WTC11 (cell line): ENCODE results near the gene ITGAV. TPM values are rescaled to one million over a fixed set of nuclear protein-coding genes. Genes with fewer than 3 reads are reported as not detected.

Experiments used
- ATAC-seq: fragments of 200-7000 bp; cut with Tn5 transposase; 2 replicates; pipeline ENCODE4 v1.10.0; 2021; ENCODE audit warnings: mild to moderate bottlenecking, moderate library complexity
- CTCF ChIA-PET: fragments of 300-600 bp; sonication (Branson Sonifier 250); formaldehyde crosslinking; loops from one replicate; lab custom pipeline; 2021; ENCODE audit warnings: antibody characterized with exemption; lab: Charles Lee
- POLR2A ChIA-PET: fragments of 350-600 bp; sonication (Branson Sonifier 250); formaldehyde crosslinking; loops from one replicate; lab custom pipeline; 2021; ENCODE audit warnings: antibody characterized with exemption; lab: Charles Lee
- DNase-seq: peaks from one replicate; pipeline ENCODE4 v3.0.0; 2021; ENCODE audit warnings: low spot score
- H3K27ac Mint-ChIP-seq: 2 replicates; pipeline ENCODE4 v1.8.0; 2021; ENCODE audit warnings: mixed read lengths
- H3K27me3 Mint-ChIP-seq: 2 replicates; pipeline ENCODE4 v1.8.0; 2021; ENCODE audit warnings: low read depth, mild to moderate bottlenecking, moderate library complexity, mixed read lengths
- H3K36me3 Mint-ChIP-seq: 2 replicates; pipeline ENCODE4 v1.8.0; 2021; ENCODE audit warnings: mixed read lengths
- H3K4me1 Mint-ChIP-seq: 2 replicates; pipeline ENCODE4 v1.8.0; 2022; ENCODE audit warnings: mixed read lengths
- H3K4me3 Mint-ChIP-seq: 2 replicates; pipeline ENCODE4 v1.8.0; 2021; ENCODE audit warnings: mild to moderate bottlenecking, moderate library complexity, mixed read lengths
- H3K9me3 Mint-ChIP-seq: 2 replicates; pipeline ENCODE4 v1.8.0; 2021; ENCODE audit warnings: mixed read lengths
- ATF1 ChIP-seq: sonication (generic); formaldehyde crosslinking; IDR thresholded peaks from 2 replicates; pipeline ENCODE4 v1.8.1; 2023; ENCODE audit warnings: mild to moderate bottlenecking, moderate library complexity, missing genetic modification reagents
- ETV6 ChIP-seq: sonication (generic); formaldehyde crosslinking; IDR thresholded peaks from 2 replicates; pipeline ENCODE4 v1.8.1; 2022; ENCODE audit warnings: mild to moderate bottlenecking, missing genetic modification reagents
- FOXJ3 ChIP-seq: sonication (generic); formaldehyde crosslinking; IDR thresholded peaks from 2 replicates; pipeline ENCODE4 v1.9.0; 2021; ENCODE audit warnings: missing genetic modification reagents, mild to moderate bottlenecking, borderline replicate concordance
- FOXK1 ChIP-seq: sonication (generic); formaldehyde crosslinking; IDR thresholded peaks from 2 replicates; pipeline ENCODE4 v1.8.0; 2022; ENCODE audit warnings: mild to moderate bottlenecking, moderate library complexity, missing genetic modification reagents
- HMGA2 ChIP-seq: fragments of 250-450 bp; sonication (Bioruptor Pico); IDR thresholded peaks from 2 replicates; pipeline ENCODE4 v1.4.0; 2021; ENCODE audit warnings: mild to moderate bottlenecking, moderate library complexity
- JAZF1 ChIP-seq: fragments of 250-450 bp; sonication (Bioruptor Pico); IDR thresholded peaks from 2 replicates; pipeline ENCODE4 v1.9.0; 2021; ENCODE audit warnings: moderate library complexity, mild to moderate bottlenecking, inconsistent platforms
- NFYB ChIP-seq: sonication (generic); formaldehyde crosslinking; conservative IDR thresholded peaks from 2 replicates; pipeline ENCODE4 v1.8.0; 2022; ENCODE audit warnings: low read depth, missing genetic modification reagents
- ZBTB21 ChIP-seq: sonication (generic); formaldehyde crosslinking; IDR thresholded peaks from 2 replicates; pipeline ENCODE4 v1.8.1; 2023; ENCODE audit warnings: mild to moderate bottlenecking, missing genetic modification reagents, borderline replicate concordance
- ZNF219 ChIP-seq: sonication (generic); formaldehyde crosslinking; IDR thresholded peaks from 2 replicates; pipeline ENCODE4 v1.8.0; 2023; ENCODE audit warnings: missing genetic modification reagents, mild to moderate bottlenecking, borderline replicate concordance
- ZNF396 ChIP-seq: fragments of 250-450 bp; sonication (Bioruptor Pico); IDR thresholded peaks from 2 replicates; pipeline ENCODE4 v1.8.0; 2021; ENCODE audit warnings: mild to moderate bottlenecking, moderate library complexity, borderline replicate concordance
- total RNA-seq: library from RNA; stranded (reverse); gene quantifications from 3 replicates; pipeline ENCODE4 v1.2.3, GENCODE V29; 2021
- TF ChIP-seq, protein P1 (sequence below): sonication (generic); formaldehyde crosslinking; IDR thresholded peaks from 2 replicates; pipeline ENCODE4 v1.8.0; 2022; ENCODE audit warnings: missing genetic modification reagents
- TF ChIP-seq, protein P2 (sequence below): sonication (generic); formaldehyde crosslinking; IDR thresholded peaks from 2 replicates; pipeline ENCODE4 v1.8.1; 2023; ENCODE audit warnings: mild to moderate bottlenecking, missing genetic modification reagents
- TF ChIP-seq, protein P3 (sequence below): fragments of 250-450 bp; sonication (Bioruptor Pico); IDR thresholded peaks from 2 replicates; pipeline ENCODE4 v1.9.0; 2021; ENCODE audit warnings: mild to moderate bottlenecking, borderline replicate concordance
- TF ChIP-seq, protein P4 (sequence below): fragments of 250-450 bp; sonication (Bioruptor Pico); IDR thresholded peaks from 2 replicates; pipeline ENCODE4 v1.9.0; 2021; ENCODE audit warnings: mild to moderate bottlenecking
- TF ChIP-seq, protein P5 (sequence below): sonication (generic); formaldehyde crosslinking; IDR thresholded peaks from 2 replicates; pipeline ENCODE4 v1.8.0; 2022; ENCODE audit warnings: mild to moderate bottlenecking, missing genetic modification reagents
- TF ChIP-seq, protein P6 (sequence below): sonication (generic); formaldehyde crosslinking; IDR thresholded peaks from 2 replicates; pipeline ENCODE4 v1.8.1; 2022; ENCODE audit warnings: low read depth, mild to moderate bottlenecking, moderate library complexity, missing genetic modification reagents, borderline replicate concordance
- TF ChIP-seq, protein P7 (sequence below): sonication (generic); formaldehyde crosslinking; conservative IDR thresholded peaks from 2 replicates; pipeline ENCODE4 v1.8.1; 2022; ENCODE audit warnings: mild to moderate bottlenecking, missing genetic modification reagents
- TF ChIP-seq, protein P8 (sequence below): sonication (generic); formaldehyde crosslinking; IDR thresholded peaks from 2 replicates; pipeline ENCODE4 v1.8.1; 2022; ENCODE audit warnings: mild to moderate bottlenecking, missing genetic modification reagents, moderate library complexity, borderline replicate concordance
- TF ChIP-seq, protein P9 (sequence below): sonication (generic); formaldehyde crosslinking; IDR thresholded peaks from 2 replicates; pipeline ENCODE4 v1.8.1; 2022; ENCODE audit warnings: missing genetic modification reagents, borderline replicate concordance

ITGAV gene
- total RNA-seq, 1 experiment from 2014 or later: 30.0 TPM

DNA sequence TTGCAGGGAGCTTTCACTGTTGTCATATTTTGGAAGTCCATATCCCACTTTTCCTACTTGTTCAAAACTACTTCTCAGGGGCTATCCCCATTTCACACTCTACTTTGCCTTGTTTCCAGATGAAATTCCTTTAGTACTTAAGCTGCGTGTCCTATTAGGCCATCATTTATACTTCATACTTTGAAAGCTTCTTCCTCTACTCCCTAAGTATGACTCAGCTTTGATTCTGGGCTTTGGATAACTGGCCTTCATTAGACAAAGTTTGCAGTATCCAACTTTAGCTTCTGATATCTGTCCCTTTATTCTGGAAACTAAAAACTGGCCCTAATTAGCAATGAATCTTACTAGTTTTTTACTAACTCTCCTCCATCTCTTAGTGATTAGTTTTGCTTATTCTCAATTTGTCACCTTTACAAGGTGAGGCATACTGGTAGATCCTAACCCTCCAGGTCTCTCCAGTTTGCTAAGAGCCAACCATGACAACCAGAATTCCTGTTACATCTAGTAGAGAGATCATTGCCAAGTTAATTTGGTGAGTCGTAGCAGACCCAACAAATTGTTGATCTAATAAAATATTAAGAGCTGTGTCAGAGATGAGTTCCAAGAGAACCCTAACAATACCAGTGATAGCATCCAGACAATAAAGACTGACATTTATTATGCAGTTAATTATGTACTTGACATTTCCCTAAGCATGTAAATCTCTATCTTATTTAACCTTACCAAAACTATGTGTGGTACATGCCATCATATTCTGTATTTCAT, 31.2 kb upstream of the ITGAV start (continued):
- TF ChIP-seq, protein P1, sequence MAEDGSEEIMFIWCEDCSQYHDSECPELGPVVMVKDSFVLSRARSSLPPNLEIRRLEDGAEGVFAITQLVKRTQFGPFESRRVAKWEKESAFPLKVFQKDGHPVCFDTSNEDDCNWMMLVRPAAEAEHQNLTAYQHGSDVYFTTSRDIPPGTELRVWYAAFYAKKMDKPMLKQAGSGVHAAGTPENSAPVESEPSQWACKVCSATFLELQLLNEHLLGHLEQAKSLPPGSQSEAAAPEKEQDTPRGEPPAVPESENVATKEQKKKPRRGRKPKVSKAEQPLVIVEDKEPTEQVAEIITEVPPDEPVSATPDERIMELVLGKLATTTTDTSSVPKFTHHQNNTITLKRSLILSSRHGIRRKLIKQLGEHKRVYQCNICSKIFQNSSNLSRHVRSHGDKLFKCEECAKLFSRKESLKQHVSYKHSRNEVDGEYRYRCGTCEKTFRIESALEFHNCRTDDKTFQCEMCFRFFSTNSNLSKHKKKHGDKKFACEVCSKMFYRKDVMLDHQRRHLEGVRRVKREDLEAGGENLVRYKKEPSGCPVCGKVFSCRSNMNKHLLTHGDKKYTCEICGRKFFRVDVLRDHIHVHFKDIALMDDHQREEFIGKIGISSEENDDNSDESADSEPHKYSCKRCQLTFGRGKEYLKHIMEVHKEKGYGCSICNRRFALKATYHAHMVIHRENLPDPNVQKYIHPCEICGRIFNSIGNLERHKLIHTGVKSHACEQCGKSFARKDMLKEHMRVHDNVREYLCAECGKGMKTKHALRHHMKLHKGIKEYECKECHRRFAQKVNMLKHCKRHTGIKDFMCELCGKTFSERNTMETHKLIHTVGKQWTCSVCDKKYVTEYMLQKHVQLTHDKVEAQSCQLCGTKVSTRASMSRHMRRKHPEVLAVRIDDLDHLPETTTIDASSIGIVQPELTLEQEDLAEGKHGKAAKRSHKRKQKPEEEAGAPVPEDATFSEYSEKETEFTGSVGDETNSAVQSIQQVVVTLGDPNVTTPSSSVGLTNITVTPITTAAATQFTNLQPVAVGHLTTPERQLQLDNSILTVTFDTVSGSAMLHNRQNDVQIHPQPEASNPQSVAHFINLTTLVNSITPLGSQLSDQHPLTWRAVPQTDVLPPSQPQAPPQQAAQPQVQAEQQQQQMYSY (CRISPR knock-in tag): no peak
- TF ChIP-seq, protein P2, sequence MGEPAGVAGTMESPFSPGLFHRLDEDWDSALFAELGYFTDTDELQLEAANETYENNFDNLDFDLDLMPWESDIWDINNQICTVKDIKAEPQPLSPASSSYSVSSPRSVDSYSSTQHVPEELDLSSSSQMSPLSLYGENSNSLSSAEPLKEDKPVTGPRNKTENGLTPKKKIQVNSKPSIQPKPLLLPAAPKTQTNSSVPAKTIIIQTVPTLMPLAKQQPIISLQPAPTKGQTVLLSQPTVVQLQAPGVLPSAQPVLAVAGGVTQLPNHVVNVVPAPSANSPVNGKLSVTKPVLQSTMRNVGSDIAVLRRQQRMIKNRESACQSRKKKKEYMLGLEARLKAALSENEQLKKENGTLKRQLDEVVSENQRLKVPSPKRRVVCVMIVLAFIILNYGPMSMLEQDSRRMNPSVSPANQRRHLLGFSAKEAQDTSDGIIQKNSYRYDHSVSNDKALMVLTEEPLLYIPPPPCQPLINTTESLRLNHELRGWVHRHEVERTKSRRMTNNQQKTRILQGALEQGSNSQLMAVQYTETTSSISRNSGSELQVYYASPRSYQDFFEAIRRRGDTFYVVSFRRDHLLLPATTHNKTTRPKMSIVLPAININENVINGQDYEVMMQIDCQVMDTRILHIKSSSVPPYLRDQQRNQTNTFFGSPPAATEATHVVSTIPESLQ (CRISPR knock-in tag): no peak
- TF ChIP-seq, protein P3, sequence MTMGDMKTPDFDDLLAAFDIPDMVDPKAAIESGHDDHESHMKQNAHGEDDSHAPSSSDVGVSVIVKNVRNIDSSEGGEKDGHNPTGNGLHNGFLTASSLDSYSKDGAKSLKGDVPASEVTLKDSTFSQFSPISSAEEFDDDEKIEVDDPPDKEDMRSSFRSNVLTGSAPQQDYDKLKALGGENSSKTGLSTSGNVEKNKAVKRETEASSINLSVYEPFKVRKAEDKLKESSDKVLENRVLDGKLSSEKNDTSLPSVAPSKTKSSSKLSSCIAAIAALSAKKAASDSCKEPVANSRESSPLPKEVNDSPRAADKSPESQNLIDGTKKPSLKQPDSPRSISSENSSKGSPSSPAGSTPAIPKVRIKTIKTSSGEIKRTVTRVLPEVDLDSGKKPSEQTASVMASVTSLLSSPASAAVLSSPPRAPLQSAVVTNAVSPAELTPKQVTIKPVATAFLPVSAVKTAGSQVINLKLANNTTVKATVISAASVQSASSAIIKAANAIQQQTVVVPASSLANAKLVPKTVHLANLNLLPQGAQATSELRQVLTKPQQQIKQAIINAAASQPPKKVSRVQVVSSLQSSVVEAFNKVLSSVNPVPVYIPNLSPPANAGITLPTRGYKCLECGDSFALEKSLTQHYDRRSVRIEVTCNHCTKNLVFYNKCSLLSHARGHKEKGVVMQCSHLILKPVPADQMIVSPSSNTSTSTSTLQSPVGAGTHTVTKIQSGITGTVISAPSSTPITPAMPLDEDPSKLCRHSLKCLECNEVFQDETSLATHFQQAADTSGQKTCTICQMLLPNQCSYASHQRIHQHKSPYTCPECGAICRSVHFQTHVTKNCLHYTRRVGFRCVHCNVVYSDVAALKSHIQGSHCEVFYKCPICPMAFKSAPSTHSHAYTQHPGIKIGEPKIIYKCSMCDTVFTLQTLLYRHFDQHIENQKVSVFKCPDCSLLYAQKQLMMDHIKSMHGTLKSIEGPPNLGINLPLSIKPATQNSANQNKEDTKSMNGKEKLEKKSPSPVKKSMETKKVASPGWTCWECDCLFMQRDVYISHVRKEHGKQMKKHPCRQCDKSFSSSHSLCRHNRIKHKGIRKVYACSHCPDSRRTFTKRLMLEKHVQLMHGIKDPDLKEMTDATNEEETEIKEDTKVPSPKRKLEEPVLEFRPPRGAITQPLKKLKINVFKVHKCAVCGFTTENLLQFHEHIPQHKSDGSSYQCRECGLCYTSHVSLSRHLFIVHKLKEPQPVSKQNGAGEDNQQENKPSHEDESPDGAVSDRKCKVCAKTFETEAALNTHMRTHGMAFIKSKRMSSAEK (CRISPR knock-in tag): no peak
- TF ChIP-seq, protein P4, sequence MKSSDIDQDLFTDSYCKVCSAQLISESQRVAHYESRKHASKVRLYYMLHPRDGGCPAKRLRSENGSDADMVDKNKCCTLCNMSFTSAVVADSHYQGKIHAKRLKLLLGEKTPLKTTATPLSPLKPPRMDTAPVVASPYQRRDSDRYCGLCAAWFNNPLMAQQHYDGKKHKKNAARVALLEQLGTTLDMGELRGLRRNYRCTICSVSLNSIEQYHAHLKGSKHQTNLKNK (CRISPR knock-in tag): no peak
- TF ChIP-seq, protein P5, sequence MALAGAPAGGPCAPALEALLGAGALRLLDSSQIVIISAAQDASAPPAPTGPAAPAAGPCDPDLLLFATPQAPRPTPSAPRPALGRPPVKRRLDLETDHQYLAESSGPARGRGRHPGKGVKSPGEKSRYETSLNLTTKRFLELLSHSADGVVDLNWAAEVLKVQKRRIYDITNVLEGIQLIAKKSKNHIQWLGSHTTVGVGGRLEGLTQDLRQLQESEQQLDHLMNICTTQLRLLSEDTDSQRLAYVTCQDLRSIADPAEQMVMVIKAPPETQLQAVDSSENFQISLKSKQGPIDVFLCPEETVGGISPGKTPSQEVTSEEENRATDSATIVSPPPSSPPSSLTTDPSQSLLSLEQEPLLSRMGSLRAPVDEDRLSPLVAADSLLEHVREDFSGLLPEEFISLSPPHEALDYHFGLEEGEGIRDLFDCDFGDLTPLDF (CRISPR knock-in tag): no peak
- TF ChIP-seq JAZF1: no peak
- TF ChIP-seq, protein P6, sequence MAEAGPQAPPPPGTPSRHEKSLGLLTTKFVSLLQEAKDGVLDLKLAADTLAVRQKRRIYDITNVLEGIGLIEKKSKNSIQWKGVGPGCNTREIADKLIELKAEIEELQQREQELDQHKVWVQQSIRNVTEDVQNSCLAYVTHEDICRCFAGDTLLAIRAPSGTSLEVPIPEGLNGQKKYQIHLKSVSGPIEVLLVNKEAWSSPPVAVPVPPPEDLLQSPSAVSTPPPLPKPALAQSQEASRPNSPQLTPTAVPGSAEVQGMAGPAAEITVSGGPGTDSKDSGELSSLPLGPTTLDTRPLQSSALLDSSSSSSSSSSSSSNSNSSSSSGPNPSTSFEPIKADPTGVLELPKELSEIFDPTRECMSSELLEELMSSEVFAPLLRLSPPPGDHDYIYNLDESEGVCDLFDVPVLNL: no peak
- TF ChIP-seq ATF1 (CRISPR knock-in tag): no peak
- TF ChIP-seq, protein P7, sequence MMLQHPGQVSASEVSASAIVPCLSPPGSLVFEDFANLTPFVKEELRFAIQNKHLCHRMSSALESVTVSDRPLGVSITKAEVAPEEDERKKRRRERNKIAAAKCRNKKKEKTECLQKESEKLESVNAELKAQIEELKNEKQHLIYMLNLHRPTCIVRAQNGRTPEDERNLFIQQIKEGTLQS: no peak
- no peak for TF ChIP-seq HMGA2 (CRISPR knock-in tag)
- TF ChIP-seq, all 79 proteins: peak for 0

DNA sequence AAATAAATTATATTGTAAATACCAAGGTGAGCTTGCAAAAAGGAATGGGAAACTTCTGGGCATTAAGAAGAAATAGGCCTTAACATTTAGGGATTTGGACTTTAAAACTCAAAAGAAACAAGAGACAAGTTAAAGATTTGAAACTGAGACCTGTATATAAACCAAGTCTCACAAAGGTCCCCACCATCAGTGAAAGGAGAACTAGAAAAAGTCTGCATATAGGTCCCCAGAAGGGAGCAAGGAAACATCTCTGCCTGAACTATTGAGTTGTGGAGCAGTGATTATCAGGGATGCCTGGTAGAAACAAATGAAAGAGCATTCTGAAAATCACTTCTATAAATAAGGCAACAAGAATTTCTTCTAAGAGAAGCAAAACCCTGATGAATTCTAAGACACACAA, 30.5 kb upstream of the ITGAV start:
- no peak overlapping the region for H3K4me3 Mint-ChIP-seq
- H3K27me3 Mint-ChIP-seq: no peaks in the 10 kb centered on the region
- H3K4me1 Mint-ChIP-seq: peaks cover 11% of the 10 kb centered on the region
- H3K27ac Mint-ChIP-seq: no peak overlapping the region
- no peak for DNase-seq
- H3K9me3 Mint-ChIP-seq: peaks cover 8% of the 10 kb centered on the region
- ChIA-PET CTCF (no interaction called here), POLR2A (interaction anchor here (0.6 kb wide), 1 partner anchor 298 kb away, joined by 3 read pairs; no protein-coding TSS in a partner anchor)
- H3K36me3 Mint-ChIP-seq: peaks cover 5% of the 10 kb centered on the region; the same call in 1 of the 2 replicates
- no peak for ATAC-seq
- no peak for TF ChIP-seq ZNF219 (CRISPR knock-in tag)
- TF ChIP-seq FOXJ3 (CRISPR knock-in tag): no peak
- no peak for TF ChIP-seq ETV6 (CRISPR knock-in tag)
- TF ChIP-seq, protein P8, sequence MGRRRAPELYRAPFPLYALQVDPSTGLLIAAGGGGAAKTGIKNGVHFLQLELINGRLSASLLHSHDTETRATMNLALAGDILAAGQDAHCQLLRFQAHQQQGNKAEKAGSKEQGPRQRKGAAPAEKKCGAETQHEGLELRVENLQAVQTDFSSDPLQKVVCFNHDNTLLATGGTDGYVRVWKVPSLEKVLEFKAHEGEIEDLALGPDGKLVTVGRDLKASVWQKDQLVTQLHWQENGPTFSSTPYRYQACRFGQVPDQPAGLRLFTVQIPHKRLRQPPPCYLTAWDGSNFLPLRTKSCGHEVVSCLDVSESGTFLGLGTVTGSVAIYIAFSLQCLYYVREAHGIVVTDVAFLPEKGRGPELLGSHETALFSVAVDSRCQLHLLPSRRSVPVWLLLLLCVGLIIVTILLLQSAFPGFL (CRISPR knock-in tag): no peak
- no peak for TF ChIP-seq ZBTB21
- no peak for TF ChIP-seq ZNF396 (CRISPR knock-in tag)
- TF ChIP-seq, protein P9, sequence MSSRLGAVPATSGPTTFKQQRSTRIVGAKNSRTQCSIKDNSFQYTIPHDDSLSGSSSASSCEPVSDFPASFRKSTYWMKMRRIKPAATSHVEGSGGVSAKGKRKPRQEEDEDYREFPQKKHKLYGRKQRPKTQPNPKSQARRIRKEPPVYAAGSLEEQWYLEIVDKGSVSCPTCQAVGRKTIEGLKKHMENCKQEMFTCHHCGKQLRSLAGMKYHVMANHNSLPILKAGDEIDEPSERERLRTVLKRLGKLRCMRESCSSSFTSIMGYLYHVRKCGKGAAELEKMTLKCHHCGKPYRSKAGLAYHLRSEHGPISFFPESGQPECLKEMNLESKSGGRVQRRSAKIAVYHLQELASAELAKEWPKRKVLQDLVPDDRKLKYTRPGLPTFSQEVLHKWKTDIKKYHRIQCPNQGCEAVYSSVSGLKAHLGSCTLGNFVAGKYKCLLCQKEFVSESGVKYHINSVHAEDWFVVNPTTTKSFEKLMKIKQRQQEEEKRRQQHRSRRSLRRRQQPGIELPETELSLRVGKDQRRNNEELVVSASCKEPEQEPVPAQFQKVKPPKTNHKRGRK: no peak
- TF ChIP-seq FOXK1: no peak
- no peak for TF ChIP-seq NFYB (CRISPR knock-in tag)
